Activated CD4-positive, alpha-beta memory T cell treated with anti-CD3 and anti-CD28 coated beads, Interleukin-2, amount 10 ng/mL, durations not matched to agents 7 days and 5 days (primary cell): ENCODE measurements around the gene SH3RF3. TPM values are rescaled to one million over a fixed set of nuclear protein-coding genes. Genes with fewer than 3 reads are reported as not detected.
"Not testable (repeated sequence)": the region's sequence is repeated elsewhere in the genome, so short reads cannot be mapped to it uniquely, and the experiment has no call there.

Experiments
- CTCF ChIA-PET: fragments of 350-600 bp; sonication (Branson Sonifier 250); formaldehyde crosslinking; loops from one replicate; lab custom pipeline; 2021; ENCODE audit warnings: antibody characterized with exemption, inconsistent platforms; lab: Charles Lee
- POLR2A ChIA-PET: fragments of 350-600 bp; sonication (Branson Sonifier 250); formaldehyde crosslinking; loops from one replicate; lab custom pipeline; 2021; ENCODE audit warnings: antibody characterized with exemption; lab: Charles Lee
- DNase-seq: peaks from one replicate; pipeline ENCODE4 v3.0.0-alpha.2; 2020
- H3K27ac Mint-ChIP-seq: one replicate; pipeline ENCODE4 v1.8.0; 2021; ENCODE audit warnings: mild to moderate bottlenecking, mixed read lengths
- H3K27me3 Mint-ChIP-seq: one replicate; pipeline ENCODE4 v1.8.0; 2021; ENCODE audit warnings: mixed read lengths
- H3K36me3 Mint-ChIP-seq: one replicate; pipeline ENCODE4 v1.8.0; 2021; ENCODE audit warnings: low read depth, mixed read lengths
- H3K4me1 Mint-ChIP-seq: one replicate; pipeline ENCODE4 v1.8.0; 2021; ENCODE audit warnings: mixed read lengths
- H3K4me3 Mint-ChIP-seq: one replicate; pipeline ENCODE4 v1.8.0; 2021; ENCODE audit warnings: mild to moderate bottlenecking, mixed read lengths
- H3K9me3 Mint-ChIP-seq: one replicate; pipeline ENCODE4 v1.8.0; 2021; ENCODE audit warnings: mixed read lengths
- total RNA-seq, 2 experiments: library from RNA; stranded (reverse); gene quantifications; one replicate each; pipeline ENCODE4 v1.2.3, GENCODE V29; 2021

SH3RF3 gene
- total RNA-seq, 2 experiments from 2014 or later: 0.23 to 0.45 TPM

- H3K4me1 Mint-ChIP-seq: no peaks in the 10 kb centered on the region
- POLR2A ChIA-PET: no interaction called here
- H3K4me3 Mint-ChIP-seq: no peak overlapping the region
- CTCF ChIA-PET: interaction anchor here (0.9 kb wide), 1 partner anchor 17 kb away, joined by 4 read pairs; no protein-coding TSS in a partner anchor
- peaks cover 9% of the 10 kb centered on the region for H3K27me3 Mint-ChIP-seq
- no peaks in the 10 kb centered on the region for H3K36me3 Mint-ChIP-seq
- no peak for DNase-seq
- H3K9me3 Mint-ChIP-seq: no peaks in the 10 kb centered on the region
- H3K27ac Mint-ChIP-seq: no peak overlapping the region
Observed at GRCh38 chr2:109527079-109527478, 398.1 kb downstream of the SH3RF3 start.

- ChIA-PET CTCF (no interaction called here), POLR2A (no interaction called here)
- no peak for DNase-seq
- no peak overlapping the region for H3K27ac Mint-ChIP-seq
- no peak overlapping the region for H3K4me3 Mint-ChIP-seq
- no peaks in the 10 kb centered on the region for H3K9me3 Mint-ChIP-seq
- peaks cover 13% of the 10 kb centered on the region for H3K27me3 Mint-ChIP-seq
- no peaks in the 10 kb centered on the region for H3K4me1 Mint-ChIP-seq
- H3K36me3 Mint-ChIP-seq: no peaks in the 10 kb centered on the region
Observed at GRCh38 chr2:109527846-109528705, 399.1 kb downstream of the SH3RF3 start.

- Mint-ChIP-seq H3K27me3 (peaks cover 13% of the 10 kb centered on the region), H3K36me3 (no peaks in the 10 kb centered on the region), H3K27ac (no peak overlapping the region), H3K9me3 (no peaks in the 10 kb centered on the region), H3K4me3 (no peak overlapping the region), H3K4me1 (no peaks in the 10 kb centered on the region)
- POLR2A ChIA-PET: no interaction called here
- CTCF ChIA-PET: no interaction called here
- no peak for DNase-seq
Observed at GRCh38 chr2:109528811-109529501, 400.0 kb downstream of the SH3RF3 start.

GRCh38 chr2:109529532-109530449 lies 400.8 kb downstream of the SH3RF3 start:
- H3K9me3 Mint-ChIP-seq: no peaks in the 10 kb centered on the region
- H3K4me1 Mint-ChIP-seq: no peaks in the 10 kb centered on the region
- no peaks in the 10 kb centered on the region for H3K36me3 Mint-ChIP-seq
- ChIA-PET POLR2A (no interaction called here), CTCF (no interaction called here)
- DNase-seq: no peak
- H3K27me3 Mint-ChIP-seq: peaks cover 13% of the 10 kb centered on the region
- H3K4me3 Mint-ChIP-seq: no peak overlapping the region
- H3K27ac Mint-ChIP-seq: no peak overlapping the region

- Mint-ChIP-seq H3K4me1 (no peaks in the 10 kb centered on the region), H3K27me3 (peaks cover 17% of the 10 kb centered on the region), H3K4me3 (no peak overlapping the region), H3K36me3 (no peaks in the 10 kb centered on the region), H3K9me3 (no peaks in the 10 kb centered on the region), H3K27ac (no peak overlapping the region)
- DNase-seq: no peak
- ChIA-PET CTCF (interaction anchor here (3.8 kb wide), 1 partner anchor 15 kb away, joined by 22 read pairs; no protein-coding TSS in a partner anchor), POLR2A (no interaction called here)
Observed at GRCh38 chr2:109530712-109531111, 401.7 kb downstream of the SH3RF3 start.

- Mint-ChIP-seq H3K4me3 (no peak overlapping the region), H3K27ac (no peak overlapping the region), H3K9me3 (no peaks in the 10 kb centered on the region), H3K27me3 (peaks cover 18% of the 10 kb centered on the region), H3K36me3 (no peaks in the 10 kb centered on the region), H3K4me1 (no peaks in the 10 kb centered on the region)
- ChIA-PET CTCF (interaction anchor here (3.8 kb wide), 1 partner anchor 14 kb away, joined by 22 read pairs; no protein-coding TSS in a partner anchor), POLR2A (no interaction called here)
- DNase-seq: no peak
Observed at GRCh38 chr2:109531221-109531620, 402.2 kb downstream of the SH3RF3 start.

GRCh38 chr2:109531896-109532727 lies 403.1 kb downstream of the SH3RF3 start:
- POLR2A ChIA-PET: no interaction called here
- DNase-seq: no peak
- Mint-ChIP-seq H3K4me1 (no peaks in the 10 kb centered on the region), H3K36me3 (no peaks in the 10 kb centered on the region), H3K9me3 (no peaks in the 10 kb centered on the region), H3K4me3 (no peak overlapping the region), H3K27me3 (peaks cover 21% of the 10 kb centered on the region), H3K27ac (no peak overlapping the region)
- CTCF ChIA-PET: interaction anchor here (3.8 kb wide), 1 partner anchor 14 kb away, joined by 22 read pairs; no protein-coding TSS in a partner anchor

- DNase-seq: no peak
- CTCF ChIA-PET: interaction anchor here (3.8 kb wide), 1 partner anchor 13 kb away, joined by 22 read pairs; no protein-coding TSS in a partner anchor
- POLR2A ChIA-PET: no interaction called here
Observed at GRCh38 chr2:109532728-109533076, 403.7 kb downstream of the SH3RF3 start.

GRCh38 chr2:109533823-109534222 lies 404.8 kb downstream of the SH3RF3 start:
- CTCF ChIA-PET: interaction anchor here (3.8 kb wide), 1 partner anchor 12 kb away, joined by 22 read pairs; no protein-coding TSS in a partner anchor
- no peaks in the 10 kb centered on the region for H3K9me3 Mint-ChIP-seq
- H3K27ac Mint-ChIP-seq: no peak overlapping the region
- no peak for DNase-seq
- H3K27me3 Mint-ChIP-seq: peaks cover 21% of the 10 kb centered on the region
- H3K36me3 Mint-ChIP-seq: no peaks in the 10 kb centered on the region
- POLR2A ChIA-PET: no interaction called here
- H3K4me3 Mint-ChIP-seq: no peak overlapping the region
- H3K4me1 Mint-ChIP-seq: no peaks in the 10 kb centered on the region

More at GRCh38 chr2:109532728-109533076, 403.7 kb downstream of the SH3RF3 start:
- Mint-ChIP-seq H3K27ac (no peak overlapping the region), H3K9me3 (no peaks in the 10 kb centered on the region), H3K36me3 (no peaks in the 10 kb centered on the region), H3K27me3 (peaks cover 21% of the 10 kb centered on the region), H3K4me1 (no peaks in the 10 kb centered on the region), H3K4me3 (no peak overlapping the region)

- Mint-ChIP-seq H3K4me3 (no peak overlapping the region), H3K4me1 (no peaks in the 10 kb centered on the region), H3K36me3 (no peaks in the 10 kb centered on the region), H3K27me3 (peaks cover 17% of the 10 kb centered on the region), H3K27ac (no peak overlapping the region), H3K9me3 (no peaks in the 10 kb centered on the region)
- no peak for DNase-seq
- POLR2A ChIA-PET: no interaction called here
- CTCF ChIA-PET: interaction anchor here (0.9 kb wide), 1 partner anchor 11 kb away, joined by 3 read pairs; no protein-coding TSS in a partner anchor
Observed at GRCh38 chr2:109535217-109535946, 406.4 kb downstream of the SH3RF3 start.

GRCh38 chr2:109536556-109536955 lies 407.6 kb downstream of the SH3RF3 start:
- DNase-seq, H3K4me3 Mint-ChIP-seq, H3K27ac Mint-ChIP-seq, H3K9me3 Mint-ChIP-seq, H3K36me3 Mint-ChIP-seq, H3K4me1 Mint-ChIP-seq, CTCF ChIA-PET, POLR2A ChIA-PET: not testable (repeated sequence)
- peaks cover 21% of the 10 kb centered on the region for H3K27me3 Mint-ChIP-seq
